ENCODE data around the gene LPO.

The LPO gene

GRCh38 chr17:58306131-58306951 is 68.0 kb downstream of the LPO start:
- no peak for DNase-seq

- DNase-seq: no peak
Measured at GRCh38 chr17:58307468-58308172, 69.2 kb downstream of the LPO start.

GRCh38 chr17:58308173-58308984 is 70.0 kb downstream of the LPO start:
- peak; percentile 66 for DNase-seq

GRCh38 chr17:58308985-58309917 is 70.9 kb downstream of the LPO start:
- no peak for DNase-seq

GRCh38 chr17:58309918-58310259 is 71.5 kb downstream of the LPO start:
- DNase-seq: no peak

GRCh38 chr17:58310511-58311428 is 72.4 kb downstream of the LPO start:
- DNase-seq: no peak

GRCh38 chr17:58311429-58311894 is 73.1 kb downstream of the LPO start:
- no peak for DNase-seq

GRCh38 chr17:58312021-58312630 is 73.7 kb downstream of the LPO start:
- DNase-seq: no peak

- no peak for DNase-seq
Measured at GRCh38 chr17:58312829-58313228, 74.4 kb downstream of the LPO start.

GRCh38 chr17:58313815-58314705 is 75.7 kb downstream of the LPO start:
- no peak for DNase-seq

- no peak for DNase-seq
Measured at GRCh38 chr17:58314706-58315015, 76.3 kb downstream of the LPO start.

GRCh38 chr17:58315281-58315711 is 76.9 kb downstream of the LPO start:
- DNase-seq: no peak

- DNase-seq: no peak
Measured at GRCh38 chr17:58315750-58316149, 77.4 kb downstream of the LPO start.

GRCh38 chr17:58316260-58316960 is 78.0 kb downstream of the LPO start:
- no peak for DNase-seq

- DNase-seq: peak; percentile 63
Measured at GRCh38 chr17:58317421-58318064, 79.2 kb downstream of the LPO start.

GRCh38 chr17:58318065-58318481 is 79.7 kb downstream of the LPO start:
- DNase-seq: no peak
